ENCODE measurements around the gene KDSR.

DNA sequence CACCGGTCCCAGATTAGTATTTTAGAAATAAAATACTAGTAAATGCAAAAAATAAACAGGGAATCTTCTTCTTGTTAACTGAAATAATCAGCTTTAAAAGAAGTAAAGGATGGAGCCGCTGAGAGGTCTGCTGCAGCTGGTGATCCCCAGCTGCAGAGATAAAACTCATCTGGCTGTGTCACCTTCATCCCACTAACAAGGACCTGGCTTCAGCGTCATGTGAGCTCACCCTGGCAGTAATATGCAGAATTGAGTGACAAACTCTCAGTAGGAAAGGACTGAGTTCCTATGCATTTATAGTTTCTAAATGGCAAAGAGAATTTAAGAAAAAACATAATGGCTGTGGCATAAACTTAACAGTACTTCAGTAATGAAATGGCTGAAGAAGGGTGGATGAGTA lies 27.9 kb upstream of the KDSR start:
- TF ChIP-seq, protein P1, sequence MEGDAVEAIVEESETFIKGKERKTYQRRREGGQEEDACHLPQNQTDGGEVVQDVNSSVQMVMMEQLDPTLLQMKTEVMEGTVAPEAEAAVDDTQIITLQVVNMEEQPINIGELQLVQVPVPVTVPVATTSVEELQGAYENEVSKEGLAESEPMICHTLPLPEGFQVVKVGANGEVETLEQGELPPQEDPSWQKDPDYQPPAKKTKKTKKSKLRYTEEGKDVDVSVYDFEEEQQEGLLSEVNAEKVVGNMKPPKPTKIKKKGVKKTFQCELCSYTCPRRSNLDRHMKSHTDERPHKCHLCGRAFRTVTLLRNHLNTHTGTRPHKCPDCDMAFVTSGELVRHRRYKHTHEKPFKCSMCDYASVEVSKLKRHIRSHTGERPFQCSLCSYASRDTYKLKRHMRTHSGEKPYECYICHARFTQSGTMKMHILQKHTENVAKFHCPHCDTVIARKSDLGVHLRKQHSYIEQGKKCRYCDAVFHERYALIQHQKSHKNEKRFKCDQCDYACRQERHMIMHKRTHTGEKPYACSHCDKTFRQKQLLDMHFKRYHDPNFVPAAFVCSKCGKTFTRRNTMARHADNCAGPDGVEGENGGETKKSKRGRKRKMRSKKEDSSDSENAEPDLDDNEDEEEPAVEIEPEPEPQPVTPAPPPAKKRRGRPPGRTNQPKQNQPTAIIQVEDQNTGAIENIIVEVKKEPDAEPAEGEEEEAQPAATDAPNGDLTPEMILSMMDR (conservative IDR thresholded peaks at IDR 0.05 in 1 of 2, IDR thresholded peaks at IDR 0.05 in 1 of 2; ENCODE audit: extremely low read depth in 1 of 2, insufficient read depth in 1 of 2, low read depth in 1 of 2, low read length in 2 of 2): no peak
- no peak for TF ChIP-seq EZH2 (IDR thresholded peaks at IDR 0.05; ENCODE audit: borderline replicate concordance, low read length)
